HepG2 (cell line): ENCODE measurements around the gene GALNT8.

Source experiments
- CEBPB ChIP-seq: IDR thresholded peaks from 2 replicates; pipeline ENCODE4 v1.6.1; 2011; ENCODE audit warnings: low read depth, low read length, improper control_type of control experiment, borderline replicate concordance
- CTCF ChIP-seq: sonication (generic); formaldehyde crosslinking; IDR thresholded peaks from 2 replicates; pipeline ENCODE4 v1.5.0; 2020; ENCODE audit warnings: mild to moderate bottlenecking, missing genetic modification reagents, moderate library complexity
- MAX ChIP-seq: IDR thresholded peaks from 2 replicates; pipeline ENCODE4 v1.6.1; 2012; ENCODE audit warnings: inconsistent platforms
- TF ChIP-seq, protein P1 (sequence below): fragments of 450-650 bp; IDR thresholded peaks from 2 replicates; pipeline ENCODE4 v1.6.1; 2016

- TF ChIP-seq, protein P1, sequence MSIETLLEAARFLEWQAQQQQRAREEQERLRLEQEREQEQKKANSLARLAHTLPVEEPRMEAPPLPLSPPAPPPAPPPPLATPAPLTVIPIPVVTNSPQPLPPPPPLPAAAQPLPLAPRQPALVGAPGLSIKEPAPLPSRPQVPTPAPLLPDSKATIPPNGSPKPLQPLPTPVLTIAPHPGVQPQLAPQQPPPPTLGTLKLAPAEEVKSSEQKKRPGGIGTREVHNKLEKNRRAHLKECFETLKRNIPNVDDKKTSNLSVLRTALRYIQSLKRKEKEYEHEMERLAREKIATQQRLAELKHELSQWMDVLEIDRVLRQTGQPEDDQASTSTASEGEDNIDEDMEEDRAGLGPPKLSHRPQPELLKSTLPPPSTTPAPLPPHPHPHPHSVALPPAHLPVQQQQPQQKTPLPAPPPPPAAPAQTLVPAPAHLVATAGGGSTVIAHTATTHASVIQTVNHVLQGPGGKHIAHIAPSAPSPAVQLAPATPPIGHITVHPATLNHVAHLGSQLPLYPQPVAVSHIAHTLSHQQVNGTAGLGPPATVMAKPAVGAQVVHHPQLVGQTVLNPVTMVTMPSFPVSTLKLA = no peak
- TF ChIP-seq MAX = no peak
- TF ChIP-seq CTCF (CRISPR knock-in tag) = no peak
- TF ChIP-seq CEBPB = no peak
Measured at GRCh38 chr12:4690760-4691159, 29.4 kb upstream of the GALNT8 start.
